GM18858 (cell line): ENCODE measurements around the gene DCAF7.

Experiments
- ATAC-seq: cut with Tn5 transposase; IDR thresholded peaks from one replicate; pipeline ENCODE4 v1.9.1; 2021; ENCODE audit not compliant: unreplicated experiment

Gene DCAF7

GRCh38 chr17:63623786-63624530, 73.7 kb downstream of the DCAF7 start:
- ATAC-seq, result no peak

- ATAC-seq, result no peak
Measured at GRCh38 chr17:63624531-63624880, 74.2 kb downstream of the DCAF7 start.

DNA sequence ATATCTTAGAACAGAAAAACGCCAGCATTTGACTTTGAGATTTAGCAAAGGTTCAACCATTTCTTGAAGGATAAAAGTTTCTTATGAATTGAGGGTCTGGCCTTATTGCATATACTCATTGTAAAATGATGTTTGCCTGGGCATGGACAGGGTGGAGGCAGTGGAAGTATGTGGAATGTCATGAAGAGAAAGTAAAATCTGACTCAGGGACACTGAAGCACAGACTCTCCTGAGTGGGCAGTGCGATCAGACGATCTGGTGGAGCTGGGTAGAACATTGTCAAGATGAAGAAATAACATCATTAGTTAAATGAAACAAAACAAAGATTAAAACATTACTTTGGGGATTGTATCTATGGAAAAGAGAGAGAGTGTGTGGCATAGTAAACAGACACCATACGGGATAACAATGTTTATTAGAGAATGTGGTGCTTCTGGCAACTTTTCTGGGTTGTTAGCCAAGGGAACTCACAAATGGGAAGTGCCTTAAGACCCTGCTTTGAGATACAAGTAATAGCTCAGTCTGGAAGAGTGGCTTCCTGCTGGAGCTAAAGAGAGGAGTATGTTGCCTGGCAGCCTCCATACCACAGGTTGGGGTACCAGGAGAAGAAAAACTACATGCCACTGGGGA, 76.4 kb downstream of the DCAF7 start:
- ATAC-seq, result no peak

DNA sequence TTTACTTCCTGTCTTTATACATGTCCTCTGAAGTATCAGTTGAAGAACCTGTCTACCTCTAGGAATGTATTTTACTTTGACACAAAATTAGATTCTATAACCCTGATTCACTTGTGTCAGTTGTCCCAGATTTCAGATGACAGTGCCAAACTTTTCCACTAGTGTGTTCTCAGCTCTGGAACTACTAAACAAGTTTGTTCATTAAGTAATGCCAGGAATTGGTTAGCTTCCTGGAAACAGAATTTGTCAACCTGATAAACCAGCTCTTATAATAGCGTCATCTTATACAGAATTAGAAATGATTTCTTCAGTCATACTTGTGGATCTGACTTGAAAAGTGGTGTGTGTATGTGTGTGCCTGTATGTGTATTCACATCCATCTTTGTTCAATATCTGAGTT, 79.3 kb downstream of the DCAF7 start:
- no peak for ATAC-seq

GRCh38 chr17:63631062-63631461, 80.8 kb downstream of the DCAF7 start:
- ATAC-seq, result no peak

- ATAC-seq, result no peak
Measured at GRCh38 chr17:63631626-63632025, 81.3 kb downstream of the DCAF7 start.

DNA sequence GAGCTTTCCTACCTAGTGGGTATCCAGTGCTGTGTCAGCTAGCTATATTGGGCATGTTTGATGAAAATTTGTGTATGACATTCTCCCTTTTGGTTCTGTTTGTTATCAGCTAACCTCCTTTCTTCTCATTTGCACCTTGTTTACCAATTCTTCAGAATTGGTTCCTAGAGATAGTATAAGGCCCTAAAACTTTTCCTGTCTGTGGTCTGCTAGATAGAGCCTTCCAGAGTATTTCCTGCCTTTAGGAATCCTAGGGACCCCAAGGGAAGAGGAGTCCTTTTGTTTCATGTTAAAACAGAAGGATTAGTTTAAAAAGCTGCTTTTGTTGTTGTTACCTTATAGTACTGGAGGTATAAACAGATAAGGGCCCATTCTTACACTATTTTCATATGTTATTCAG, 83.5 kb downstream of the DCAF7 start:
- no peak for ATAC-seq

- no peak for ATAC-seq
Measured at GRCh38 chr17:63634163-63634562, 83.9 kb downstream of the DCAF7 start.

- ATAC-seq, result no peak
Measured at GRCh38 chr17:63634816-63635215, 84.5 kb downstream of the DCAF7 start.

DNA sequence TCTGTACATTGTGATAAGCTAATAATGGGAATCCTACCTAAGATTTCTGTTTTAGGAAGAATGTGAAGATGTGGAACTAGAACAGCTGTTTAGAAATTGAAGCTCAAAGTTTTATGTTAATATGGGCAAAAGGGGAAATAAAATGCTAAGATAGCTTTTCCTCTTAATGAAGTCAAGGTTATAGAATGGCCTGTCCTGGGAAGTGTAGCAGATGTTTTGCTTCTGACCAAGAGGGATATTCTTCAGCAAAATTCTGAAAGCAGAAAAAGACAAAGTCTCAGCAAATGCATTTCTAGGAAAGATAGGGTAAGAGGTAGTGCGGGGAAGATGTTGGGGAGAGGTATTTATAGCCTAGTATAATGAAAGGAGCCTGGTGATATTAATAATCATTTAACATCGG, 85.0 kb downstream of the DCAF7 start:
- no peak for ATAC-seq

- no peak for ATAC-seq
Measured at GRCh38 chr17:63635787-63636186, 85.5 kb downstream of the DCAF7 start.

- no peak for ATAC-seq
Measured at GRCh38 chr17:63639125-63639524, 88.8 kb downstream of the DCAF7 start.

DNA sequence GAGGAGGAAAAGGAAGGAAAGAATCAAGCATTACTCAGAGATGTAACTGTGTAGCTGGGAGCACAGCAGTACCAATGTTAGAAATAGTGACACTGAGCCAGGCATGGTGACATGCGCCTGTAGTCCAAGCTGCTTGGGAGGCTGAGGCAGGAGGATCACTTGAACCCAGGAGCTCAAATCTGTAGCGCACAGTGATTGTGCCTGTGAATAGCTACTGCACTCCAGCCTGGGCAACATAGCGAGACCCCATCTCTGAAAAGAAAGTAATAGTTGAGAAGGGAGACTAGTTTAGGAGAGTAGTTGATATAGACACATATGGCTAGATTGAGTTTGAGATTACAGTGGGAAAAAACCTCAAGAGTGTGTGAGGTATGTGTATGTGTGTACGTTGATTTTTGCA, 89.8 kb downstream of the DCAF7 start:
- ATAC-seq, result no peak

GRCh38 chr17:63641692-63642448, 91.6 kb downstream of the DCAF7 start:
- ATAC-seq, result no peak
